Prostate gland (tissue), 2 donors: Measurements from ENCODE around the gene DMD. TPM values are rescaled to one million over a fixed set of nuclear protein-coding genes. Genes with fewer than 3 reads are reported as not detected.

Source experiments
- DNase-seq: peaks from one replicate; pipeline ENCODE4 v3.0.0-alpha.2; 2019; ENCODE audit warnings: low spot score
- H3K27ac ChIP-seq, 2 donors: fragments of 200-600 bp; sonication (generic); 2 replicates each; pipeline ENCODE4 v1.5.1; 2017 to 2019
- H3K27me3 ChIP-seq: fragments of 200-600 bp; sonication (generic); replicated peaks from 2 replicates; pipeline ENCODE4 v1.5.1; 2019; ENCODE audit not compliant: insufficient read depth
- H3K36me3 ChIP-seq, 2 donors: fragments of 200-600 bp; sonication (generic); 1 replicate in 1 of 2; 2 replicates in 1 of 2; pipeline versions ENCODE4 v1.5.1 to v1.8.1; 2017 to 2019
- H3K4me1 ChIP-seq: fragments of 200-600 bp; sonication (generic); replicated peaks from 2 replicates; pipeline ENCODE4 v1.5.1; 2019
- H3K4me3 ChIP-seq, 2 donors: fragments of 200-600 bp; sonication (generic); 2 replicates each; pipeline ENCODE4 v1.5.1; 2017 to 2019
- H3K9me3 ChIP-seq: fragments of 200-600 bp; sonication (generic); 2 replicates; pipeline ENCODE4 v1.5.1; 2017
- POLR2A ChIP-seq: fragments of 450-650 bp; IDR thresholded peaks from one replicate; pipeline ENCODE4 v1.6.1; 2016; ENCODE audit warnings: antibody characterized with exemption, mild to moderate bottlenecking
- POLR2AphosphoS5 ChIP-seq: sonication (generic); formaldehyde crosslinking; IDR thresholded peaks from one replicate; pipeline ENCODE4 v1.6.1; 2017; ENCODE audit warnings: antibody characterized with exemption
- WGBS: methylation state at CpG from one replicate; pipeline ENCODE4 v1.1.5; 2018; 5-methylcytosine and 5-hydroxymethylcytosine counted together
- intact Hi-C: fragments of 100-400 bp; cut with DNase I; formaldehyde crosslinking; loops from one replicate; pipeline ENCODE4 v1.14.2; 2022
- total RNA-seq, 2 donors: library from RNA; depleted of rRNA; stranded (reverse); fragments of >200 nt; gene quantifications; one replicate each; pipeline ENCODE4 v1.1.0, GENCODE V29; 2016
- TF ChIP-seq, protein P1 (sequence below), 4 experiments: fragments of 200-600 bp in 2 of 4; fragments of 450-650 bp in 2 of 4; sonication (generic) in 2 of 4; IDR thresholded peaks; 1 replicate in 3 of 4; 2 replicates in 1 of 4; pipeline ENCODE4 v1.5.1; 2016 to 2019; ENCODE audit warnings: antibody characterized with exemption in 4 of 4, mild to moderate bottlenecking in 2 of 4, moderate library complexity in 2 of 4

Gene DMD
- total RNA-seq, 2 donors from 2014 or later = 17.6 to 34.8 TPM

DNA sequence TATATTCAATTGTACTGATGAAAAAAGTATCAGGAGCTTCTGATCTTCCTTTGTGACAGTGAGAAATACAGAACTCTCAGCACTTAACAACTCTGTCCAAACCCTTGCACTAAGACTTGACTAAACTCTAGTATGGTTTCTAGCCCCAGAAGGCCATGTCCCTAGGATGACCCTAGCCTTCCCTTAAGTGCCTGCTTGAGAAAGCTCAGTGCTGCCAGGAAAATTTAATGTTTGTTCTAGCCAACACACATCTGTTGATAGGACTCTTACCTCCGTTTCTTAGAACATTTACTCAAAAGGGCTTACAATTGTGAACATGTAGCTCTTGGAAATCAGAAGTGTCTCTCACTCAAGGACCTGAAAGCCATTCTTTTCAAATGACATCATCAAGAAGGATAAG lies 1084.4 kb downstream of the DMD start:
- intact Hi-C loops = no loop called here
- no peak overlapping the region for H3K27ac ChIP-seq
- H3K4me3 ChIP-seq = no peak overlapping the region
- TF ChIP-seq, protein P1, sequence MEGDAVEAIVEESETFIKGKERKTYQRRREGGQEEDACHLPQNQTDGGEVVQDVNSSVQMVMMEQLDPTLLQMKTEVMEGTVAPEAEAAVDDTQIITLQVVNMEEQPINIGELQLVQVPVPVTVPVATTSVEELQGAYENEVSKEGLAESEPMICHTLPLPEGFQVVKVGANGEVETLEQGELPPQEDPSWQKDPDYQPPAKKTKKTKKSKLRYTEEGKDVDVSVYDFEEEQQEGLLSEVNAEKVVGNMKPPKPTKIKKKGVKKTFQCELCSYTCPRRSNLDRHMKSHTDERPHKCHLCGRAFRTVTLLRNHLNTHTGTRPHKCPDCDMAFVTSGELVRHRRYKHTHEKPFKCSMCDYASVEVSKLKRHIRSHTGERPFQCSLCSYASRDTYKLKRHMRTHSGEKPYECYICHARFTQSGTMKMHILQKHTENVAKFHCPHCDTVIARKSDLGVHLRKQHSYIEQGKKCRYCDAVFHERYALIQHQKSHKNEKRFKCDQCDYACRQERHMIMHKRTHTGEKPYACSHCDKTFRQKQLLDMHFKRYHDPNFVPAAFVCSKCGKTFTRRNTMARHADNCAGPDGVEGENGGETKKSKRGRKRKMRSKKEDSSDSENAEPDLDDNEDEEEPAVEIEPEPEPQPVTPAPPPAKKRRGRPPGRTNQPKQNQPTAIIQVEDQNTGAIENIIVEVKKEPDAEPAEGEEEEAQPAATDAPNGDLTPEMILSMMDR (IDR thresholded peaks at IDR 0.05) = no peak
- no peak for TF ChIP-seq POLR2A
- no peak for TF ChIP-seq POLR2AphosphoS5
- H3K36me3 ChIP-seq = no peaks in the 10 kb centered on the region
- H3K9me3 ChIP-seq = no peaks in the 10 kb centered on the region
- H3K27me3 ChIP-seq = no peaks in the 10 kb centered on the region
- H3K4me1 ChIP-seq = no peaks in the 10 kb centered on the region
- 19% methylated on average over 1 of the region's 1 CpG for WGBS
- no peak for DNase-seq

DNA sequence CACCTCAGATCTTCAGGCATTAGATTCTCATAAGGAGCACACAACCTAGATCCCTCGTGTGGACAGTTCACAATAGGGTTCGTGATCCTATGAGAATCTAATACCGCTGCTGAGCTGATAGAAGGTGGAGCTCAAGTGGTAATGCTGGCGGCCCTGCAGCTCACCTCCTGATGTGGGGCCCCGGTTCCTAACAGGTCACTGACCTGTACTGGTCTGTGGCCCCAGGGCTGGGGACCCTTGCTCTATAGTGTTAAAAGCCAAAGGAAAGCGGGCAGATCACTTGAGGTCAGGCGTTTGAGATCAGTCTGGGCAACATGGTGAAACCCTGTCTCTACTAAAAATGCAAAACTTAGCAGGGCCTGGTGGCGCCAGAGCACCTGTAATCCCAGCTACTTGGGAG lies 1092.5 kb downstream of the DMD start:
- TF ChIP-seq POLR2AphosphoS5 (no peak), POLR2A (no peak)
- TF ChIP-seq, protein P1 (IDR thresholded peaks at IDR 0.05) = no peak
- no peaks in the 10 kb centered on the region for H3K36me3 ChIP-seq
- 97% methylated on average over 4 of the region's 8 CpGs for WGBS
- DNase-seq = no peak
- no peaks in the 10 kb centered on the region for H3K4me1 ChIP-seq
- intact Hi-C loops = no loop called here
- H3K27me3 ChIP-seq = no peaks in the 10 kb centered on the region
- H3K27ac ChIP-seq = no peak overlapping the region
- no peaks in the 10 kb centered on the region for H3K9me3 ChIP-seq
- H3K4me3 ChIP-seq = no peak overlapping the region

DNA sequence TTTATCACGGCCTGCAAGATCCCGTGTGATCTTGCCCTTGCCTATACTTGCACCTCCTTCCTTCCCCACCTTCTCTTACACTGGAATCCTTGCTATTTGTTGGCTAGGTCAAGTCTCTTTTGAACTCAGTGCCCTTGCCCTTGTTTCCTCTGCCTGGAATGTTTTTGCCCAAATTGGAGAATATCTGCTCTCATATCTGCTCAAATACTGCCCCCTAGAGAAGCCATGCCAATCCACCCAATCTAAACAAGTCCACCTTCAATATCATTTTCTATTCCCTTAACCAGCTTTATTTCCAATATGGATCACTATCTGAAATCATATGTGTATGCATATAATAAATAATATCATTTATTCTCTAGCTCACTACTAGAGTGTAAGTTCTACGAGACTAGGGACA lies 1095.3 kb downstream of the DMD start:
- no peak for DNase-seq
- Histone ChIP-seq H3K4me3 (no peak overlapping the region), H3K36me3 (no peaks in the 10 kb centered on the region), H3K27ac (no peak overlapping the region), H3K27me3 (no peaks in the 10 kb centered on the region), H3K9me3 (no peaks in the 10 kb centered on the region), H3K4me1 (no peaks in the 10 kb centered on the region)
- TF ChIP-seq POLR2A = no peak
- no peak for TF ChIP-seq POLR2AphosphoS5
- TF ChIP-seq, protein P1 (IDR thresholded peaks at IDR 0.05) = no peak
- 81% methylated on average over 3 of the region's 3 CpGs for WGBS
- intact Hi-C loops = no loop called here

DNA sequence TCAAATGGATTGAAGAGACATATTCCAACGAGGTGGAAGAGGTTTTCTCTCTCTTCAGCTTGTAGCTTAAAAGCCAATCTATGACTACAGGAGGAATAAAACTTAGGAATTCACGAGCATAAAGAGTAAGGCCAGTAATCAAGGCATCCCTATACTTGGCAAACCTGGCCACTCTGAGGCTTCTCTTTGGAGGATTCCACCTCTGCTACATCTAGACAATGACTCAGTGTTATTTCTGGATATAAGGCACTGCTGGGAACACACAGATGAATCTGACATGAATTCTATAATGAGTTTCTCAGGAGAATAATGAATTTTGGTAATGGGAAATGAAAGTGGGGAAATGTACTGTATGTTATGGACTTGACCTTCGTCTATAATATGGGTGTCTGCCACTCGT lies 1123.7 kb downstream of the DMD start:
- WGBS = 98% methylated on average over 4 of the region's 4 CpGs

DNA sequence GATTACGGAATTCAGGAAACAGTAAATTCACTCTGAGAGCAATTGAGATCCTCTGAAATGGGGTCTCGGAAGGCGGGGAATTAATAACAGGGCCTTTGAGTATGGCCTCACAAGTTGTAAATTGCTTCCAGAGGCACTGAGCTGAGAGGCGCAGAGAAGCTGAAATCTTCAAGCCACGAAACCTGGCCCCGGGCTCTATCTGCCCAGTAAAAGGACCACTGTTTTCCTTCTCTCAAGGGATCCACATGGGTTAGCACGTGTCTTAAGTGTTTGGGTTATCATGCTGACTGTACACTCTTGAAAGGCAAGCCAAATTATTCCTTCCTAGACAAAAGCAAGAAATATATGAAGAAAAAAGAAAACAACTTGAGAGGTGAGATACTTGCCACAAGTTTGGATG lies 1126.6 kb downstream of the DMD start:
- intact Hi-C loops = no loop called here
- no peaks in the 10 kb centered on the region for H3K4me1 ChIP-seq
- no peak overlapping the region for H3K4me3 ChIP-seq
- no peaks in the 10 kb centered on the region for H3K9me3 ChIP-seq
- no peak for TF ChIP-seq POLR2AphosphoS5
- TF ChIP-seq, protein P1 (IDR thresholded peaks at IDR 0.05) = no peak
- no peak for TF ChIP-seq POLR2A
- no peaks in the 10 kb centered on the region for H3K36me3 ChIP-seq
- H3K27ac ChIP-seq = no peak overlapping the region
- H3K27me3 ChIP-seq = no peaks in the 10 kb centered on the region
- WGBS = 82% methylated on average over 7 of the region's 7 CpGs
- no peak for DNase-seq

More for the DNA sequence above, 1123.7 kb downstream of the DMD start:
- DNase-seq = no peak
- no peak overlapping the region for H3K27ac ChIP-seq
- no peaks in the 10 kb centered on the region for H3K9me3 ChIP-seq
- H3K27me3 ChIP-seq = no peaks in the 10 kb centered on the region
- no peaks in the 10 kb centered on the region for H3K4me1 ChIP-seq
- no peaks in the 10 kb centered on the region for H3K36me3 ChIP-seq
- intact Hi-C loops = no loop called here
- TF ChIP-seq POLR2AphosphoS5 (no peak), POLR2A (no peak)
- TF ChIP-seq, protein P1 (IDR thresholded peaks at IDR 0.05) = no peak
- no peak overlapping the region for H3K4me3 ChIP-seq
